H1 (cell line): ENCODE measurements around the gene P2RY11. TPM values are rescaled to one million over a fixed set of nuclear protein-coding genes. Genes with fewer than 3 reads are reported as not detected.
A peak's percentile ranks its signal among the peaks of the same experiment; 100 is the strongest.

Experiments
- CTCF ChIA-PET: fragments of 300-600 bp; sonication (Branson Sonifier 250); formaldehyde crosslinking; loops from one replicate; lab custom pipeline; 2021; ENCODE audit not compliant: partially characterized antibody; lab: Charles Lee
- POLR2A ChIA-PET: fragments of 300-600 bp; sonication (Branson Sonifier 250); formaldehyde crosslinking; loops from one replicate; lab custom pipeline; 2021; ENCODE audit warnings: inconsistent platforms; ENCODE audit not compliant: partially characterized antibody; lab: Charles Lee
- DNase-seq, 2 experiments: peaks; one replicate each; pipeline versions ENCODE4 v3.0.0 to v3.0.0-alpha.2; 2010 to 2022; ENCODE audit warnings: low spot score in 2 of 2, low read depth in 1 of 2, mixed read lengths in 1 of 2
- FAIRE-seq: peaks from 2 replicates; lab custom pipeline; 2011; peaks lifted over from hg19 to GRCh38; lab: Jason Lieb, UNC
- H2AFZ ChIP-seq: 2 replicates; pipeline ENCODE4 v1.8.1; 2012; ENCODE audit warnings: low read length, inconsistent platforms
- H2AK5ac ChIP-seq: 2 replicates; pipeline ENCODE4 v1.6.1; 2013; ENCODE audit warnings: low read depth, low read length
- H2BK120ac ChIP-seq: replicated peaks from 2 replicates; pipeline ENCODE3; 2013; ENCODE audit warnings: low read depth, low read length, inconsistent platforms
- H2BK12ac ChIP-seq: 2 replicates; pipeline ENCODE4 v1.6.1; 2013; ENCODE audit warnings: low read depth, low read length
- H2BK15ac ChIP-seq: 2 replicates; pipeline ENCODE4 v1.6.1; 2013; ENCODE audit warnings: low read length
- H2BK20ac ChIP-seq: 2 replicates; pipeline ENCODE4 v1.6.1; 2013; ENCODE audit warnings: low read length
- H2BK5ac ChIP-seq: 2 replicates; pipeline ENCODE4 v1.6.1; 2013; ENCODE audit warnings: low read depth, low read length
- H3K14ac ChIP-seq: 2 replicates; pipeline ENCODE4 v1.6.1; 2013; ENCODE audit warnings: inconsistent platforms; ENCODE audit not compliant: insufficient read length
- H3K18ac ChIP-seq: 2 replicates; pipeline ENCODE4 v1.6.1; 2013; ENCODE audit warnings: low read length; ENCODE audit errors: extremely low read depth
- H3K23ac ChIP-seq: 2 replicates; pipeline ENCODE4 v1.6.1; 2013; ENCODE audit warnings: inconsistent platforms; ENCODE audit not compliant: insufficient read length
- H3K23me2 ChIP-seq: 2 replicates; pipeline ENCODE4 v1.6.1; 2013; ENCODE audit warnings: low read depth, low read length
- H3K27ac ChIP-seq: 2 replicates; pipeline ENCODE4 v1.6.1; 2011; ENCODE audit warnings: low read depth, low read length, inconsistent platforms
- H3K27me3 ChIP-seq, 4 experiments: replicated peaks in 1 of 4; 1 replicate in 1 of 4; 2 replicates in 3 of 4; pipeline versions ENCODE4 v1.6.1 to v1.8.1; 2011 to 2013; ENCODE audit warnings: low read length in 3 of 4, mild to moderate bottlenecking in 3 of 4, inconsistent platforms in 2 of 4, mixed read lengths in 2 of 4, moderate library complexity in 1 of 4; ENCODE audit not compliant: control insufficient read depth in 3 of 4, insufficient read depth in 3 of 4; ENCODE audit errors: extremely low read depth in 1 of 4
- H3K36me3 ChIP-seq, 4 experiments: 2 replicates each; pipeline versions ENCODE4 v1.6.1 to v1.8.1; 2011 to 2013; ENCODE audit warnings: mild to moderate bottlenecking in 4 of 4, low read length in 3 of 4, moderate library complexity in 2 of 4, control low read depth in 1 of 4, inconsistent platforms in 1 of 4; ENCODE audit not compliant: insufficient read depth in 4 of 4, control insufficient read depth in 2 of 4
- H3K4ac ChIP-seq: replicated peaks from 2 replicates; pipeline ENCODE3; 2013; ENCODE audit warnings: low read length, low read depth, mixed read lengths, inconsistent platforms; ENCODE audit not compliant: insufficient read length
- H3K4me1 ChIP-seq, 4 experiments: replicated peaks in 1 of 4; 1 replicate in 1 of 4; 2 replicates in 3 of 4; pipeline versions ENCODE4 v1.6.1 to v1.8.1; 2011 to 2013; ENCODE audit warnings: low read length in 3 of 4, inconsistent platforms in 2 of 4, mixed read lengths in 1 of 4; ENCODE audit not compliant: insufficient read depth in 4 of 4, control insufficient read depth in 3 of 4
- H3K4me2 ChIP-seq, 2 experiments: 2 replicates each; pipeline versions ENCODE4 v1.6.1 to v1.8.1; 2011 to 2013; ENCODE audit warnings: low read depth in 2 of 2, low read length in 2 of 2, control low read depth in 1 of 2, inconsistent platforms in 1 of 2, mild to moderate bottlenecking in 1 of 2; ENCODE audit not compliant: insufficient read depth in 1 of 2
- H3K4me3 ChIP-seq, 4 experiments: fragments of 200-600, 300-600 bp in 1 of 4; sonication (generic), shearing (Covaris generic), sonication (Bioruptor Twin) in 1 of 4; 2 replicates each; pipeline versions ENCODE4 v1.5.1 to v1.8.1; 2011 to 2016; ENCODE audit warnings: low read length in 4 of 4, low read depth in 3 of 4, control low read depth in 2 of 4, inconsistent platforms in 2 of 4, mild to moderate bottlenecking in 2 of 4, mixed read lengths in 1 of 4, moderate library complexity in 1 of 4; ENCODE audit not compliant: insufficient read depth in 2 of 4; ENCODE audit errors: extremely low read depth in 1 of 4
- H3K56ac ChIP-seq: replicated peaks from 2 replicates; pipeline ENCODE3; 2013; ENCODE audit warnings: low read depth, mild to moderate bottlenecking, mixed read lengths, low read length, inconsistent platforms; ENCODE audit not compliant: insufficient read length
- H3K79me1 ChIP-seq: 2 replicates; pipeline ENCODE4 v1.6.1; 2013; ENCODE audit warnings: low read depth, low read length, control low read depth
- H3K79me2 ChIP-seq, 2 experiments: 2 replicates each; pipeline versions ENCODE4 v1.6.1 to v1.8.1; 2012 to 2013; ENCODE audit warnings: low read length in 2 of 2, mild to moderate bottlenecking in 2 of 2, inconsistent platforms in 1 of 2; ENCODE audit not compliant: insufficient read depth in 2 of 2, control insufficient read depth in 1 of 2
- H3K9ac ChIP-seq, 4 experiments: replicated peaks in 1 of 4; 1 replicate in 1 of 4; 2 replicates in 3 of 4; pipeline versions ENCODE4 v1.6.1 to v1.8.1; 2011 to 2013; ENCODE audit warnings: low read depth in 3 of 4, low read length in 3 of 4, control low read depth in 2 of 4, mild to moderate bottlenecking in 2 of 4, moderate library complexity in 2 of 4, inconsistent platforms in 1 of 4; ENCODE audit errors: extremely low read depth in 1 of 4
- H3K9me3 ChIP-seq, 2 experiments: 2 replicates each; pipeline versions ENCODE4 v1.6.1 to v1.8.1; 2012 to 2013; ENCODE audit warnings: mild to moderate bottlenecking in 2 of 2, moderate library complexity in 2 of 2, control low read depth in 1 of 2, inconsistent platforms in 1 of 2, low read depth in 1 of 2, low read length in 1 of 2, mixed read lengths in 1 of 2; ENCODE audit not compliant: insufficient read depth in 2 of 2
- H4K20me1 ChIP-seq, 2 experiments: replicated peaks in 1 of 2; 2 replicates each; pipeline versions ENCODE3 to v1.8.1; 2011 to 2013; ENCODE audit warnings: inconsistent platforms in 2 of 2, low read length in 2 of 2, mild to moderate bottlenecking in 1 of 2; ENCODE audit not compliant: insufficient read depth in 2 of 2, control insufficient read depth in 1 of 2
- H4K5ac ChIP-seq: 2 replicates; pipeline ENCODE4 v1.6.1; 2013; ENCODE audit warnings: low read length, low read depth, mixed read lengths, inconsistent platforms; ENCODE audit not compliant: insufficient read length
- H4K8ac ChIP-seq: 2 replicates; pipeline ENCODE4 v1.8.0; 2013; ENCODE audit warnings: mild to moderate bottlenecking, moderate library complexity, low read length, inconsistent platforms; ENCODE audit not compliant: insufficient read depth; ENCODE audit errors: extremely low read depth
- H4K91ac ChIP-seq: replicated peaks from 2 replicates; pipeline ENCODE3; 2013; ENCODE audit warnings: low read length, mixed read lengths, inconsistent platforms; ENCODE audit not compliant: insufficient read length
- CBX5 ChIP-seq: fragments of 300-800, 300-1000 bp; sonication (generic); IDR thresholded peaks from 2 replicates; pipeline ENCODE4 v1.7.1; 2016; ENCODE audit warnings: antibody characterized with exemption, low read length, low read depth
- KDM1A ChIP-seq: fragments of 200-600, 300-600 bp; sonication (generic); IDR thresholded peaks from 2 replicates; pipeline ENCODE4 v1.7.1; 2016; ENCODE audit warnings: mild to moderate bottlenecking, low read length, borderline replicate concordance
- RBBP5 ChIP-seq: IDR thresholded peaks from 2 replicates; pipeline ENCODE4 v1.7.1; 2012; ENCODE audit warnings: low read depth, mild to moderate bottlenecking, inconsistent platforms, low read length, moderate library complexity, borderline replicate concordance
- WGBS, 2 experiments: shearing (Covaris generic) in 1 of 2; methylation state at CpG; one replicate each; pipeline versions ENCODE4 v1.1.6 to v1.1.7; 2013 to 2015; ENCODE audit warnings: low lambda C conversion rate in 2 of 2, mixed read lengths in 2 of 2, inconsistent platforms in 1 of 2, low coverage in 1 of 2, missing lambda C conversion rate in 1 of 2; ENCODE audit not compliant: insufficient replicate concordance in 2 of 2, insufficient coverage in 1 of 2, insufficient read length in 1 of 2; ENCODE audit errors: extremely low coverage in 1 of 2, missing lambda C conversion rate in 1 of 2; 5-methylcytosine and 5-hydroxymethylcytosine counted together
- polyA plus RNA-seq, 7 experiments: library from polyadenylated mRNA; depleted of rRNA in 3 of 7; stranded (reverse) in 5 of 7; unstranded in 2 of 7; fragments of >200 nt in 5 of 7; fragments of 200-250 nt in 2 of 7; gene quantifications; 1 replicate in 5 of 7; 2 replicates in 1 of 7; 4 replicates in 1 of 7; pipeline versions ENCODE4 v1.2.1 to v1.2.3, GENCODE V29; 2011 to 2013; ENCODE audit warnings: missing spikeins in 2 of 7, mixed read lengths in 2 of 7
- total RNA-seq: library from RNA; stranded (reverse); fragmentation: NEBNext Ultra II Directional; extraction: Animal tissue kit (Norgen Biotek cat#: 25700); gene quantifications from 2 replicates; pipeline ENCODE4 v1.2.1, GENCODE V29; 2021

P2RY11 gene
- total and polyA plus RNA-seq, 2 of the 8 experiments (the other 6 are each of a cell fraction or from before 2014, with no cell fraction given): 9.2 to 18.0 TPM

- ChIA-PET CTCF (interaction anchor here (0.6 to 2.6 kb wide), 5 partner anchors 11 to 333 kb away, joined by 3 to 14 read pairs (median 3); no protein-coding TSS in a partner anchor), POLR2A (interaction anchor here (0.7 kb wide), 1 partner anchor 30 kb away, joined by 3 read pairs; no protein-coding TSS in a partner anchor)
- Histone ChIP-seq H2BK120ac (no peak overlapping the region), H2AK5ac (no peak overlapping the region), H3K23me2 (peaks cover 13% of the 10 kb centered on the region; the same call in 1 of the 2 replicates), H2BK15ac (no peak overlapping the region), H2BK5ac (no peak overlapping the region), H3K9me3 (no peaks in the 10 kb centered on the region), H3K4me1 (peaks cover 0 to 4% (median 3%) of the 10 kb centered on the region in 4 experiments; a peak in 4 of 7 replicates), H3K23ac (no peak overlapping the region), H2AFZ (no peak overlapping the region), H3K36me3 (no peaks in the 10 kb centered on the region), H4K91ac (no peak overlapping the region), H3K14ac (no peak overlapping the region), H4K8ac (no peak overlapping the region; the same call in 1 of the 2 replicates), H3K79me1 (no peaks in the 10 kb centered on the region), H3K18ac (no peak overlapping the region), H3K56ac (no peak overlapping the region), H3K4ac (no peak overlapping the region), H2BK12ac (no peak overlapping the region), H3K4me3 (no peak overlapping the region), H4K5ac (no peak overlapping the region), H3K27ac (no peak overlapping the region), H3K9ac (no peak overlapping the region), H3K79me2 (no peaks in the 10 kb centered on the region), H3K4me2 (no peak overlapping the region), H4K20me1 (peaks cover 0 to 2% of the 10 kb centered on the region in 2 experiments), H2BK20ac (no peak overlapping the region), H3K27me3 (peaks cover 0 to 2% (median 0%) of the 10 kb centered on the region in 4 experiments; a peak in 1 of 7 replicates)
- TF ChIP-seq RBBP5 (no peak), CBX5 (no peak), KDM1A (0 out of 2 replicates have a peak, but pooled peaks have one; percentile 50)
- 70% methylated on average over 9 of the region's 9 CpGs; no CpG with 5 or more reads in 1 of the 2 experiments for WGBS, 2 experiments
- DNase-seq (no peak), FAIRE-seq (no peak)
Observed at GRCh38 chr19:10083911-10084310, 27.6 kb upstream of the P2RY11 start.
